Activated CD4-positive, alpha-beta T cell treated with anti-CD3 and anti-CD28 coated beads, Interleukin-2, amount 50 U/mL, for 4 hours (primary cell): ENCODE measurements around the gene PCDHB7.
"Not testable (repeated sequence)": the region's sequence is repeated elsewhere in the genome, so short reads cannot be mapped to it uniquely, and the experiment has no call there.

Experiments
- DNase-seq, 2 experiments: peaks; one replicate each; pipeline ENCODE4 v3.0.0-alpha.2; 2020

PCDHB7 gene

GRCh38 chr5:141225421-141225820 is 53.0 kb downstream of the PCDHB7 start:
- not testable (repeated sequence) for DNase-seq
